Ascending aorta (tissue), 2 donors: ENCODE results near the gene YPEL4. TPM values are rescaled to one million over a fixed set of nuclear protein-coding genes. Genes with fewer than 3 reads are reported as not detected.

Experiments used
- DNase-seq, 2 donors: peaks; one replicate each; pipeline ENCODE4 v3.0.0-alpha.2; 2019; ENCODE audit warnings: low spot score in 2 of 2
- H3K27ac ChIP-seq, 2 donors: fragments of 200-600 bp; sonication (generic); one replicate each; pipeline ENCODE4 v1.5.1; 2016 to 2017; ENCODE audit warnings: mild to moderate bottlenecking in 1 of 2
- H3K27me3 ChIP-seq: fragments of 200-600 bp; sonication (generic); one replicate; pipeline ENCODE4 v1.5.1; 2017
- H3K36me3 ChIP-seq, 2 donors: fragments of 200-600 bp; sonication (generic); one replicate each; pipeline ENCODE4 v1.5.1; 2016
- H3K4me1 ChIP-seq, 2 donors: fragments of 200-600 bp; sonication (generic); one replicate each; pipeline ENCODE4 v1.5.1; 2016 to 2017; ENCODE audit warnings: mild to moderate bottlenecking in 1 of 2
- H3K4me3 ChIP-seq, 2 donors: fragments of 200-600 bp; sonication (generic); one replicate each; pipeline ENCODE4 v1.5.1; 2016 to 2017; ENCODE audit warnings: mild to moderate bottlenecking in 1 of 2
- H3K9me3 ChIP-seq, 2 donors: fragments of 200-600 bp; sonication (generic); one replicate each; pipeline ENCODE4 v1.5.1; 2016
- intact Hi-C: fragments of 100-400 bp; cut with DNase I; formaldehyde crosslinking; loops from one replicate; pipeline ENCODE4 v1.15.1; 2023
- total RNA-seq: library from RNA; depleted of rRNA; stranded (reverse); fragments of >200 nt; gene quantifications from one replicate; pipeline ENCODE4 v1.1.0, GENCODE V29; 2016
- TF ChIP-seq, protein P1 (sequence below), 3 experiments: fragments of 200-600 bp in 2 of 3; fragments of 450-650 bp in 1 of 3; sonication (generic) in 2 of 3; IDR thresholded peaks; one replicate each; pipeline ENCODE4 v1.5.1; 2016 to 2019; ENCODE audit warnings: antibody characterized with exemption in 3 of 3, mild to moderate bottlenecking in 1 of 3, moderate library complexity in 1 of 3

The YPEL4 gene
- total RNA-seq, 1 donor from 2014 or later, result not detected

DNA sequence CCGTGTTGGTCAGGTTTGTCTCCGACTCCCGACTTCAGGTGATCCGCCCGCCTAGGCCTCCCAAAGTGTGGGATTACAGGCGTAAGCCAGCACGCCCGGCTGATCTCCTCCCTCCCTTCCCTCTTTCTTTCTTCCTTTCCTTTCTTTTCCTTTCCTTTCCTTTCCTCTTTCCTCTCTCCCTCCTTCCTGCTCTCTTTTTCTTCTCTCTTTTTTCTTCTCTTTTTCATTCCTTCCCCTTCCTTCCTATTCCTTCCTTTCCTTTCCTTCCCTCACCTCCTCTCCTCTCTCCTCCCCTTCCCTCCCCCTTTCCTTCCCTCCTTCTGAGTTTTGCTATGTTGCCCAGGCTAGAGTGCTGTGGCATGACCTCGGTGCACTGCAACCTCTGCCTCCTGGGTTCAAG is 14.3 kb upstream of the YPEL4 start:
- Histone ChIP-seq H3K4me1 (peaks cover 0 to 10% of the 10 kb centered on the region in 2 donors), H3K27me3 (no peaks in the 10 kb centered on the region), H3K4me3 (no peak overlapping the region), H3K9me3 (no peaks in the 10 kb centered on the region), H3K36me3 (peaks cover 28 to 33% of the 10 kb centered on the region in 2 donors), H3K27ac (no peak overlapping the region)
- TF ChIP-seq, protein P1, sequence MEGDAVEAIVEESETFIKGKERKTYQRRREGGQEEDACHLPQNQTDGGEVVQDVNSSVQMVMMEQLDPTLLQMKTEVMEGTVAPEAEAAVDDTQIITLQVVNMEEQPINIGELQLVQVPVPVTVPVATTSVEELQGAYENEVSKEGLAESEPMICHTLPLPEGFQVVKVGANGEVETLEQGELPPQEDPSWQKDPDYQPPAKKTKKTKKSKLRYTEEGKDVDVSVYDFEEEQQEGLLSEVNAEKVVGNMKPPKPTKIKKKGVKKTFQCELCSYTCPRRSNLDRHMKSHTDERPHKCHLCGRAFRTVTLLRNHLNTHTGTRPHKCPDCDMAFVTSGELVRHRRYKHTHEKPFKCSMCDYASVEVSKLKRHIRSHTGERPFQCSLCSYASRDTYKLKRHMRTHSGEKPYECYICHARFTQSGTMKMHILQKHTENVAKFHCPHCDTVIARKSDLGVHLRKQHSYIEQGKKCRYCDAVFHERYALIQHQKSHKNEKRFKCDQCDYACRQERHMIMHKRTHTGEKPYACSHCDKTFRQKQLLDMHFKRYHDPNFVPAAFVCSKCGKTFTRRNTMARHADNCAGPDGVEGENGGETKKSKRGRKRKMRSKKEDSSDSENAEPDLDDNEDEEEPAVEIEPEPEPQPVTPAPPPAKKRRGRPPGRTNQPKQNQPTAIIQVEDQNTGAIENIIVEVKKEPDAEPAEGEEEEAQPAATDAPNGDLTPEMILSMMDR (IDR thresholded peaks at IDR 0.05), result no peak
- DNase-seq, result no peak
- intact Hi-C loops, result no loop called here

DNA sequence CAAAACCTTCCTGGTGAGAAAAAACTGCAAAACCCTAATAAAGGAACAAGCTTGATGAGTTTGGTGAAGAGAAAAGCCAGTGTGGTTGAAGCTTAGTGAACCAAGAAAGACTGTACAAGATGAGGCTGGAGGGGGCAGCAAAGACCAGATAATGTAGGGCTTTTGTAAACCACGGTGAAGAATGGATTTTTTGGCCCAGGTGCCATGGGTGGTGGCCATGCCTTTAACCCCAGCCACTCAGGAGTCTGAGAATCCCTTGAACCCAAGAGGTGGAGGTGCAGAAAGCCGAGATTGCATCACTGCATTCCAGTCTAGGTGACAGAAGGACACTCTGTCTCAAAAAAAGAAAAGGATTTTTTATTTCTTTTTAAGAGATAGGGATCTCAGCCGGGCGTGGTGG is 13.2 kb upstream of the YPEL4 start:
- Histone ChIP-seq H3K36me3 (peaks cover 28 to 33% of the 10 kb centered on the region in 2 donors), H3K4me3 (no peak overlapping the region), H3K27me3 (no peaks in the 10 kb centered on the region), H3K9me3 (no peaks in the 10 kb centered on the region), H3K4me1 (peaks cover 0 to 11% of the 10 kb centered on the region in 2 donors), H3K27ac (no peak overlapping the region)
- TF ChIP-seq, protein P1 (IDR thresholded peaks at IDR 0.05), result no peak
- no peak for DNase-seq
- intact Hi-C loops, result no loop called here

DNA sequence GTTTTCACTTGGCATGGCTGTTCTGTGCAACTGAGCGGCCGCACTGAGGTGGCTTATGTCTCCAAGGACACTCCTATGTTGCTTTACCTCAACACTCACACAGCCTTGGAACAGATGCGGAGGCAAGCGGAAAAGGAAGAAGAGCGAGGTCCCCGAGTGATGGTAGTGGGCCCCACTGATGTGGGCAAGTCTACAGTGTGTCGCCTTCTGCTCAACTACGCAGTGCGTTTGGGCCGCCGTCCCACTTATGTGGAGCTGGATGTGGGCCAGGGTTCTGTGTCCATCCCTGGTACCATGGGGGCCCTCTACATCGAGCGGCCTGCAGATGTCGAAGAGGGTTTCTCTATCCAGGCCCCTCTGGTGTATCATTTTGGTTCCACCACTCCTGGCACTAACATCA is 10.0 kb upstream of the YPEL4 start:
- intact Hi-C loops, result no loop called here
- Histone ChIP-seq H3K27ac (no peak overlapping the region), H3K4me3 (no peak overlapping the region), H3K4me1 (peaks cover 0 to 6% of the 10 kb centered on the region in 2 donors), H3K9me3 (no peaks in the 10 kb centered on the region), H3K36me3 (peaks cover 28 to 33% of the 10 kb centered on the region in 2 donors), H3K27me3 (no peaks in the 10 kb centered on the region)
- TF ChIP-seq, protein P1 (IDR thresholded peaks at IDR 0.05), result no peak
- DNase-seq, result no peak

DNA sequence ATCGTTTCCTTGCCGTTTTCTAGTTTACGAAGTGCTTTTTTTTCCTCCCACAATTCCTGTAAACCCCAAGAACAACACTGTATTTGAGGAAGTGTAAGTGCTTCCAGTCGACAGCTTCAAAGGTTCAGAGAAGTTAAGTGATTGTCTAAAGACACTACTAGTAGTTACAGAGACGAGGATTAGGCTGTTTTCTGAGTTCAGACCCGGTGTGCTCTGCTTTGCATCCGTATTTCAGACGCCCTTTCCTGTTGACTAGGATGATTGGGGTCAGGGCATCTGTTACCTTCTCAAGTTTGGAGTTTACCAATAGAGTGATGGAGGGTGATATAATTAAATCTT is 8.3 kb upstream of the YPEL4 start:
- DNase-seq, result no peak
- Histone ChIP-seq H3K4me1 (peaks cover 0 to 6% of the 10 kb centered on the region in 2 donors), H3K36me3 (peaks cover 28 to 33% of the 10 kb centered on the region in 2 donors), H3K27ac (peak overlapping the region; percentile 37 to 88), H3K27me3 (no peaks in the 10 kb centered on the region), H3K9me3 (no peaks in the 10 kb centered on the region), H3K4me3 (peak overlapping the region; percentile 67 to 70)
- TF ChIP-seq, protein P1 (IDR thresholded peaks at IDR 0.05), result no peak
- intact Hi-C loops, result no loop called here

DNA sequence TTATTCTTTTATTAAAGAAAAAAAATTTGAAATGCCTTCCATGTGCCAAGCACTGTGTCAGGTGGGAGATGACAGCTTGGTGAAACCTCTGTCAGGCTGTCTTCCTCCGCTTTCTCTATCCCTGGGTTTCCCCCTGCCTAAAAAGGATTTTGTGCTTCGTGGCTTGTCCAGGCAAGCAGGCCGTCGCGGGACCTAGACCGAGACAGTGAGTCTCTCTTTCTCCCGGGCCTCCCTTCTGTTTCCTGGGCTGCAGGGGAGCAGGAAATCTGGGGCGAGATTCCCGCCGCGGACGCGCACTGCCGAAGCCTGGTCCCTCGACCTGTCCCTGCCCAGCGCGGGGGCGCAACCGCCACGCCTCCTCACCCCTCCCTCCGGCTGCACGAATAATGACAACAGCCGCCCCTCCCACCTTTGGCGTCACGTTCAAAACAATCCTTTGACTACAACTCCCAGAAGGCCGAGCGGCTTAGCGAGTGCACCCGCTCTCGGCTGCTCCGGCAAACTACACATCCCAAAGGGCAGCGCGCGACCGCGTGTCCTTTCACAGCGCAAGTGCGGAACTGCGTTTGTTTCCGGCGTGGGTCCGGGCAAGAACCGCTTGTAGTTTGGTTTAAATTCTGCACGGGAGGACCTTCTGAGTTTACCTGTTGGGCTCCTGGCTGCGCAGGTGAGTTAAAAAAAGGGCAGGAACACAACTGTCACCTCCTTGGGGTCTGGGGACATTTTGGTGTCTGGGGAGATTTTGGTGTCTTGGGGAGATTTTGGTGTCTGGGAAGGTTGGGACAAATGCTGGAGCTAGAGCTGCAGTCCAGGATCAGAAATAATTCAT is 7.7 kb upstream of the YPEL4 start, which contains the start of gene CLP1:
TSS of gene CLP1 (plus strand) at position 569 of the 829 bp plus-strand sequence. CDS start 1,715 bp downstream, outside the sequence.
- H3K9me3 ChIP-seq, result no peaks in the 10 kb centered on the region
- intact Hi-C loops, result loop anchor here (1.0 to 2.0 kb wide), 3 partner anchors 10 to 921 kb away; partner anchors contain the start of genes MED19, TMX2 and ZFP91
- H3K36me3 ChIP-seq, result peaks cover 25 to 32% of the 10 kb centered on the region in 2 donors
- peaks cover 0 to 6% of the 10 kb centered on the region in 2 donors for H3K4me1 ChIP-seq
- peak within 1 kb of the TSS; percentile 87 to 88 for H3K27ac ChIP-seq
- peak; percentile 98 to 100 for DNase-seq
- TF ChIP-seq, protein P1 (IDR thresholded peaks at IDR 0.05), result no peak
- H3K27me3 ChIP-seq, result no peaks in the 10 kb centered on the region
- H3K4me3 ChIP-seq, result peak within 1 kb of the TSS; percentile 67 to 70
